DOHH2 (cell line): ENCODE results near the gene ONECUT2.

ENCODE experiments used
- EZH2phosphoT487 ChIP-seq: fragments of 200-600 bp; sonication (generic); IDR thresholded peaks from 2 replicates; pipeline ENCODE4 v1.6.1; 2017; ENCODE audit warnings: borderline replicate concordance, mild to moderate bottlenecking, antibody characterized with exemption, low read length, moderate library complexity, mixed read lengths
- TF ChIP-seq, protein P1 (sequence below): fragments of 200-600 bp; sonication (generic); IDR thresholded peaks from one replicate; pipeline ENCODE4 v1.5.1; 2014; ENCODE audit warnings: antibody characterized with exemption, mild to moderate bottlenecking, low read depth, low read length; ENCODE audit not compliant: poor library complexity, severe bottlenecking

DNA sequence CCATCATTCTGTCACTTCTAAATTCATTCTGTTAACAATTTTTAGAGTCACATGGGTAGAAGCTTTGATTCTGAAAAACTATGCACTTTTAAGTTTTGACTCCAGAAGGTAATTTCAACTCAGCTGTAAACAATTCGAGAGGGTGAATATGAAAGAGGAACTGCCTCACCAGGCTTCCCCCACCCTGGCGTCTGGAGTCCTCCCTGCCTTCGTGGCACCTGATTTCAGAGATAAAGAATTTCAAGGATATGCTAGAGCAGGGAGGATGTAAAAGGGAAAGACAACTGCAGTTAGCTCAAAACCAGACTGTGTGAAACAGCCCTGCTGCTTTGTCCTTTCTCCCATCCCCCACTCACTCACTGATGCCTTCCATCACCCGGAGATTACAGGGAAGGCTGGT is 40.7 kb downstream of the ONECUT2 start:
- TF ChIP-seq, protein P1, sequence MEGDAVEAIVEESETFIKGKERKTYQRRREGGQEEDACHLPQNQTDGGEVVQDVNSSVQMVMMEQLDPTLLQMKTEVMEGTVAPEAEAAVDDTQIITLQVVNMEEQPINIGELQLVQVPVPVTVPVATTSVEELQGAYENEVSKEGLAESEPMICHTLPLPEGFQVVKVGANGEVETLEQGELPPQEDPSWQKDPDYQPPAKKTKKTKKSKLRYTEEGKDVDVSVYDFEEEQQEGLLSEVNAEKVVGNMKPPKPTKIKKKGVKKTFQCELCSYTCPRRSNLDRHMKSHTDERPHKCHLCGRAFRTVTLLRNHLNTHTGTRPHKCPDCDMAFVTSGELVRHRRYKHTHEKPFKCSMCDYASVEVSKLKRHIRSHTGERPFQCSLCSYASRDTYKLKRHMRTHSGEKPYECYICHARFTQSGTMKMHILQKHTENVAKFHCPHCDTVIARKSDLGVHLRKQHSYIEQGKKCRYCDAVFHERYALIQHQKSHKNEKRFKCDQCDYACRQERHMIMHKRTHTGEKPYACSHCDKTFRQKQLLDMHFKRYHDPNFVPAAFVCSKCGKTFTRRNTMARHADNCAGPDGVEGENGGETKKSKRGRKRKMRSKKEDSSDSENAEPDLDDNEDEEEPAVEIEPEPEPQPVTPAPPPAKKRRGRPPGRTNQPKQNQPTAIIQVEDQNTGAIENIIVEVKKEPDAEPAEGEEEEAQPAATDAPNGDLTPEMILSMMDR: no peak
- no peak for TF ChIP-seq EZH2phosphoT487
